PC-9 (cell line): ENCODE results near the gene GP1BB. TPM values are rescaled to one million over a fixed set of nuclear protein-coding genes. Genes with fewer than 3 reads are reported as not detected.

Experiments
- BruUV-seq: library from RNA; stranded (reverse); fragments of 400-500 nt; replicated peaks from 2 replicates; lab custom pipeline; 2021; lab: Mats Ljungman, UMichigan
- CTCF ChIA-PET: fragments of 300-600 bp; sonication (Branson Sonifier 250); formaldehyde crosslinking; loops from one replicate; lab custom pipeline; 2022; ENCODE audit warnings: antibody characterized with exemption; lab: Charles Lee
- POLR2A ChIA-PET: fragments of 300-600 bp; sonication (Branson Sonifier 250); formaldehyde crosslinking; loops from one replicate; lab custom pipeline; 2022; ENCODE audit warnings: antibody characterized with exemption; ENCODE audit not compliant: unreplicated experiment; lab: Charles Lee
- DNase-seq, 2 experiments: peaks; one replicate each; pipeline versions ENCODE4 v3.0.0 to v3.0.0-alpha.2; 2015 to 2022; ENCODE audit warnings: mixed read lengths in 1 of 2
- H2AFZ ChIP-seq: fragments of 200-600 bp; sonication (generic); 2 replicates; pipeline ENCODE4 v1.8.1; 2017; ENCODE audit warnings: antibody characterized with exemption
- H3F3A ChIP-seq: fragments of 200-600 bp; sonication (generic); 2 replicates; pipeline ENCODE4 v1.8.1; 2017; ENCODE audit warnings: antibody characterized with exemption, mild to moderate bottlenecking, low read depth; ENCODE audit not compliant: insufficient read depth
- H3K27ac ChIP-seq: fragments of 200-600 bp; sonication (generic); 2 replicates; pipeline ENCODE4 v1.6.1; 2016; ENCODE audit warnings: mixed run types
- H3K27me3 ChIP-seq: fragments of 200-600 bp; sonication (generic); 2 replicates; pipeline ENCODE4 v1.6.1; 2016; ENCODE audit warnings: low read depth, mixed run types; ENCODE audit not compliant: insufficient read depth
- H3K36me3 ChIP-seq: fragments of 200-600 bp; sonication (generic); 2 replicates; pipeline ENCODE4 v1.6.1; 2016; ENCODE audit warnings: low read depth, mixed run types
- H3K4me1 ChIP-seq: fragments of 200-600 bp; sonication (generic); replicated peaks from 2 replicates; pipeline ENCODE4 v1.6.1; 2016; ENCODE audit warnings: mixed run types; ENCODE audit not compliant: insufficient read depth
- H3K4me2 ChIP-seq: fragments of 200-600 bp; sonication (generic); 2 replicates; pipeline ENCODE4 v1.6.1; 2017; ENCODE audit warnings: mixed run types
- H3K4me3 ChIP-seq: fragments of 200-600 bp; sonication (generic); 2 replicates; pipeline ENCODE4 v1.6.1; 2016; ENCODE audit warnings: mixed run types
- H3K79me2 ChIP-seq: fragments of 200-600 bp; sonication (generic); 2 replicates; pipeline ENCODE4 v1.6.1; 2017; ENCODE audit warnings: low read depth, mixed run types
- H3K9me2 ChIP-seq: fragments of 200-600 bp; sonication (generic); 2 replicates; pipeline ENCODE4 v1.8.1; 2017; ENCODE audit warnings: mild to moderate bottlenecking; ENCODE audit not compliant: insufficient read depth
- H3K9me3 ChIP-seq: fragments of 200-600 bp; sonication (generic); 2 replicates; pipeline ENCODE4 v1.8.1; 2016; ENCODE audit warnings: low read depth; ENCODE audit not compliant: insufficient read depth
- H4K20me1 ChIP-seq: fragments of 200-600 bp; sonication (generic); 2 replicates; pipeline ENCODE4 v1.8.1; 2017; ENCODE audit not compliant: insufficient read depth
- EZH2 ChIP-seq: fragments of 200-600 bp; sonication (generic); IDR thresholded peaks from 2 replicates; pipeline ENCODE4 v1.8.0; 2017; ENCODE audit warnings: antibody characterized with exemption, low read depth
- intact Hi-C: fragments of 100-400 bp; cut with micrococcal nuclease; formaldehyde crosslinking; loops from one replicate; pipeline ENCODE4 v1.10.0; 2022; ENCODE audit not compliant: unreplicated experiment
- total RNA-seq: library from RNA; stranded (reverse); gene quantifications from 2 replicates; pipeline ENCODE4 v1.2.3, GENCODE V29; 2021
- TF ChIP-seq, protein P1 (sequence below): fragments of 200-600 bp; sonication (generic); conservative IDR thresholded peaks from 2 replicates; pipeline ENCODE4 v1.6.1; 2017; ENCODE audit warnings: mixed run types, antibody characterized with exemption, mild to moderate bottlenecking, moderate library complexity

Gene GP1BB
- total RNA-seq, 1 experiment from 2014 or later, result 0.35 TPM

DNA sequence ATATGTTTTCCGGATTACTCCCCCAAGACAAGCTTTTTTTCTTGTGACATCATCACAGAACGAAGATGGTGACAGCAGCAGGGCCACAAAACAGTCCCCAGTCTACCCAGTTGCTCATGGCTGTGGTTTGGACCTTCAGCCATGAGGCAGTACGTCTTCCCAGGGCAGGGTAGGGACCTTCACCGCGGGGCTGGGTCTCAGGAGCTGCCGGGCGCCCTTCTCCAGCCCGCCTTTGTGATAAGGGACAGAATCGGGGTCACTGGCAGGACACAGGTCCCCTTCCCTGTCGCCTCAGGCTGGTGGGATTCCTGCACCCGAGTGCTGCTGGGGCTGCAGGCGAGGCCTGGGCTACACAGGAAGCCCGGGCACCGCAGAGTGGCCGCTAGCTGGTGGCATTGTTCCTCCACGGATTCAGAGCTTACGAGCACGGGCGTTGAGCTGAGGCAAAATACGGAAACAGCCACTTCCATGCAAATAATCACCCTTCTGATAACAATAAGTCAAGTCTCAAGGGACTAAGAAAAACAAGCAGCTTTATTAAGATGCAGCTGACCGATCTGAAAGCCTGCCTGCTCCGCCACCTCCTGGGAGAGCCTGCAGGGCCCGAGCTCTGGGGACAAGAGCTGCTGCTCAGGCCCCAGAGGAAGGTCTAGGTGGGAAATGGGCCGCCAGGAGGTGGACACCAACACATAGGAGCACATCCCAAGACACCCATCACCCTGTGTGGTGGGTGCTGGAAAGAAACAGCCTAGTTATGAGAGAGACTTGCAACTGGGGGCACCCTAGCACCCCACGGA is 49.5 kb downstream of the GP1BB start:
- no peaks in the 10 kb centered on the region for H3K9me2 ChIP-seq
- no peak overlapping the region for H3K4me2 ChIP-seq
- no peak for DNase-seq
- POLR2A ChIA-PET, result no interaction called here
- H3K36me3 ChIP-seq, result no peaks in the 10 kb centered on the region
- H3F3A ChIP-seq, result no peaks in the 10 kb centered on the region
- no peaks in the 10 kb centered on the region for H3K9me3 ChIP-seq
- H2AFZ ChIP-seq, result no peak overlapping the region
- TF ChIP-seq EZH2, result no peak
- TF ChIP-seq, protein P1, sequence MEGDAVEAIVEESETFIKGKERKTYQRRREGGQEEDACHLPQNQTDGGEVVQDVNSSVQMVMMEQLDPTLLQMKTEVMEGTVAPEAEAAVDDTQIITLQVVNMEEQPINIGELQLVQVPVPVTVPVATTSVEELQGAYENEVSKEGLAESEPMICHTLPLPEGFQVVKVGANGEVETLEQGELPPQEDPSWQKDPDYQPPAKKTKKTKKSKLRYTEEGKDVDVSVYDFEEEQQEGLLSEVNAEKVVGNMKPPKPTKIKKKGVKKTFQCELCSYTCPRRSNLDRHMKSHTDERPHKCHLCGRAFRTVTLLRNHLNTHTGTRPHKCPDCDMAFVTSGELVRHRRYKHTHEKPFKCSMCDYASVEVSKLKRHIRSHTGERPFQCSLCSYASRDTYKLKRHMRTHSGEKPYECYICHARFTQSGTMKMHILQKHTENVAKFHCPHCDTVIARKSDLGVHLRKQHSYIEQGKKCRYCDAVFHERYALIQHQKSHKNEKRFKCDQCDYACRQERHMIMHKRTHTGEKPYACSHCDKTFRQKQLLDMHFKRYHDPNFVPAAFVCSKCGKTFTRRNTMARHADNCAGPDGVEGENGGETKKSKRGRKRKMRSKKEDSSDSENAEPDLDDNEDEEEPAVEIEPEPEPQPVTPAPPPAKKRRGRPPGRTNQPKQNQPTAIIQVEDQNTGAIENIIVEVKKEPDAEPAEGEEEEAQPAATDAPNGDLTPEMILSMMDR, result no peak
- intact Hi-C loops, result no loop called here
- no peak overlapping the region for H3K27ac ChIP-seq
- CTCF ChIA-PET, result no interaction called here
- no peaks in the 10 kb centered on the region for H3K4me1 ChIP-seq
- no peaks in the 10 kb centered on the region for H3K79me2 ChIP-seq
- no peaks in the 10 kb centered on the region for H4K20me1 ChIP-seq
- no peaks in the 10 kb centered on the region for H3K27me3 ChIP-seq
- BruUV-seq, result no TSS peak
- no peak overlapping the region for H3K4me3 ChIP-seq

- intact Hi-C loops, result no loop called here
- no peak overlapping the region for H3K4me2 ChIP-seq
- no peaks in the 10 kb centered on the region for H3K4me1 ChIP-seq
- H2AFZ ChIP-seq, result no peak overlapping the region
- H3K4me3 ChIP-seq, result no peak overlapping the region
- no peaks in the 10 kb centered on the region for H3K9me3 ChIP-seq
- BruUV-seq, result no TSS peak
- H3K27ac ChIP-seq, result no peak overlapping the region
- no peaks in the 10 kb centered on the region for H3K9me2 ChIP-seq
- H3K36me3 ChIP-seq, result no peaks in the 10 kb centered on the region
- no peak for DNase-seq
- H3K79me2 ChIP-seq, result no peaks in the 10 kb centered on the region
- H4K20me1 ChIP-seq, result no peaks in the 10 kb centered on the region
- no peaks in the 10 kb centered on the region for H3K27me3 ChIP-seq
- POLR2A ChIA-PET, result interaction anchor here (0.5 to 0.6 kb wide), 2 partner anchors 75 to 727 kb away, joined by 3 read pairs; no protein-coding TSS in a partner anchor
- H3F3A ChIP-seq, result no peaks in the 10 kb centered on the region
- CTCF ChIA-PET, result no interaction called here
- no peak for TF ChIP-seq EZH2
- TF ChIP-seq, protein P1, result no peak
Measured at GRCh38 chr22:19773470-19774040, 50.2 kb downstream of the GP1BB start.

Other genes with a start within 250 kb of the GP1BB start
- gene UFD1, start 244.3 kb upstream of the GP1BB start, total RNA-seq, result 41.6 and 66.9 TPM in 2 replicates
- gene CDC45, start 243.6 kb upstream of the GP1BB start, total RNA-seq, result 27.5 and 29.1 TPM in 2 replicates
- gene CLDN5, start 199.1 kb upstream of the GP1BB start, total RNA-seq, result not detected in 2 replicates
- gene SEPTIN5, start 9.0 kb upstream of the GP1BB start, total RNA-seq, result 2.0 and 8.1 TPM in 2 replicates
- 0.74 and 2.4 TPM in 2 replicates for gene TBX1, start 37.2 kb downstream of the GP1BB start, total RNA-seq
- gene GNB1L, start 131.3 kb downstream of the GP1BB start, total RNA-seq, result 10.3 and 13.9 TPM in 2 replicates
- gene RTL10, start 131.3 kb downstream of the GP1BB start, total RNA-seq, result 20.9 and 23.5 TPM in 2 replicates
- gene COMT, start 218.2 kb downstream of the GP1BB start, total RNA-seq, result 99.9 and 107 TPM in 2 replicates
- 21.7 and 22.4 TPM in 2 replicates for gene TXNRD2, start 218.3 kb downstream of the GP1BB start, total RNA-seq